ENCODE measurements around the gene FAM50B. TPM values are rescaled to one million over a fixed set of nuclear protein-coding genes. Genes with fewer than 3 reads are reported as not detected.

FAM50B gene
- total RNA-seq, 1 donor from 2014 or later: 3.8 TPM

DNA sequence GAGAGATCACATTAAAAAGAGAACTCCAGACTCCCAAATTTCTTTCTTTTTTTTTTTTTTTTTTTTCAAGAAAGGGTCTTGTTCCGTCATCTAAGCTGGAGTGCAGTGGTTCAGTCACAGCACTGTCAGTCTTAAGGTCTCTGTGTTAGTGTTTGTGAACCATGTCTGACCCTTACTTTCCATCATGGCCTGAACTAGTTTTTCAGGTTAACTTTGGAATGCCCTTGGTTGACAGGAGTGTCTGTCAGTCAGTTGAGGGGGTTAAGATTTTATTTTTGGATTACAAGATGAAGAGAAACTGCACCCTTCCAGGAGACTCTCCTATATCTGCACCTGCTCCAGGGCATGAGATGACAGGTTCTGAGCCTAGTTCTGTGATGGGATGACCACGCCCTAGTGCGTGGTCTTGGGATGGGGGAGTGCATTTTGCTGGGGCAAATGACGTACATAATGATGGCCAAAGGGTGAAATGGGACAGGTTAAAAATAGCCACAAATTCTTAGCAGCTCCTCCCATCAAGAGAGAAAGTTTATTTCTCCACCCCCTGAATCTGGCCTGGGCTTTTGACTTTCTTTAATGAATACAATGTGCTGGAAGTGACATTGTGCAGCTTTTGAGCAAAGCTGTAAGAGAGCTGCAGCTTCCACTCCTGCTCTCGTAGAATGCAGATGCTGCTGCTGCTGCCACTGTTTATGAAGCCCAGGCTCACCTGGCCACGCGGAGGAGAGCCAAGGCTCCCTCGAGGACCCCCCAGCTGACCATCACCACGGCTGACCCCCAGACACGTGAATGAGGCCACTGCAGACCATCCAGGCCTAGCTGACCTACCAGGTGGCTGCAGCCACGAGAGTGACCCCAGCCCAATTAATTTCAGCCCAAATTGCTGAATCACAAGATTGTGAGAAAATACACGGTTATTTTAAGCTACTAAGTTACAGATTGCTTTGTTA, 29.7 kb upstream of the FAM50B start:
- H3K9me3 Mint-ChIP-seq (ENCODE audit: unreplicated experiment): no peaks in the 10 kb centered on the region
- no peaks in the 10 kb centered on the region for H3K27me3 Mint-ChIP-seq (ENCODE audit: unreplicated experiment)
- no peak overlapping the region for H3K4me3 Mint-ChIP-seq (ENCODE audit: unreplicated experiment)
- H3K27ac Mint-ChIP-seq (ENCODE audit: unreplicated experiment): no peak overlapping the region
- peaks cover 10% of the 10 kb centered on the region for H3K4me1 Mint-ChIP-seq (ENCODE audit: unreplicated experiment)
- no peaks in the 10 kb centered on the region for H3K36me3 Mint-ChIP-seq (ENCODE audit: low read depth, unreplicated experiment)
- TF ChIP-seq, protein P1, sequence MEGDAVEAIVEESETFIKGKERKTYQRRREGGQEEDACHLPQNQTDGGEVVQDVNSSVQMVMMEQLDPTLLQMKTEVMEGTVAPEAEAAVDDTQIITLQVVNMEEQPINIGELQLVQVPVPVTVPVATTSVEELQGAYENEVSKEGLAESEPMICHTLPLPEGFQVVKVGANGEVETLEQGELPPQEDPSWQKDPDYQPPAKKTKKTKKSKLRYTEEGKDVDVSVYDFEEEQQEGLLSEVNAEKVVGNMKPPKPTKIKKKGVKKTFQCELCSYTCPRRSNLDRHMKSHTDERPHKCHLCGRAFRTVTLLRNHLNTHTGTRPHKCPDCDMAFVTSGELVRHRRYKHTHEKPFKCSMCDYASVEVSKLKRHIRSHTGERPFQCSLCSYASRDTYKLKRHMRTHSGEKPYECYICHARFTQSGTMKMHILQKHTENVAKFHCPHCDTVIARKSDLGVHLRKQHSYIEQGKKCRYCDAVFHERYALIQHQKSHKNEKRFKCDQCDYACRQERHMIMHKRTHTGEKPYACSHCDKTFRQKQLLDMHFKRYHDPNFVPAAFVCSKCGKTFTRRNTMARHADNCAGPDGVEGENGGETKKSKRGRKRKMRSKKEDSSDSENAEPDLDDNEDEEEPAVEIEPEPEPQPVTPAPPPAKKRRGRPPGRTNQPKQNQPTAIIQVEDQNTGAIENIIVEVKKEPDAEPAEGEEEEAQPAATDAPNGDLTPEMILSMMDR (IDR thresholded peaks at IDR 0.05; ENCODE audit: unreplicated experiment): no peak
- no peak for DNase-seq (ENCODE audit: low spot score)

- Mint-ChIP-seq H3K4me3 (ENCODE audit: unreplicated experiment) (no peak overlapping the region), H3K36me3 (ENCODE audit: low read depth, unreplicated experiment) (no peaks in the 10 kb centered on the region), H3K27ac (ENCODE audit: unreplicated experiment) (no peak overlapping the region), H3K4me1 (ENCODE audit: unreplicated experiment) (peaks cover 14% of the 10 kb centered on the region), H3K9me3 (ENCODE audit: unreplicated experiment) (no peaks in the 10 kb centered on the region), H3K27me3 (ENCODE audit: unreplicated experiment) (peaks cover 5% of the 10 kb centered on the region)
- DNase-seq (ENCODE audit: low spot score): no peak
- TF ChIP-seq, protein P1 (IDR thresholded peaks at IDR 0.05; ENCODE audit: unreplicated experiment): no peak
Measured at GRCh38 chr6:3820563-3820962, 28.6 kb upstream of the FAM50B start.

DNA sequence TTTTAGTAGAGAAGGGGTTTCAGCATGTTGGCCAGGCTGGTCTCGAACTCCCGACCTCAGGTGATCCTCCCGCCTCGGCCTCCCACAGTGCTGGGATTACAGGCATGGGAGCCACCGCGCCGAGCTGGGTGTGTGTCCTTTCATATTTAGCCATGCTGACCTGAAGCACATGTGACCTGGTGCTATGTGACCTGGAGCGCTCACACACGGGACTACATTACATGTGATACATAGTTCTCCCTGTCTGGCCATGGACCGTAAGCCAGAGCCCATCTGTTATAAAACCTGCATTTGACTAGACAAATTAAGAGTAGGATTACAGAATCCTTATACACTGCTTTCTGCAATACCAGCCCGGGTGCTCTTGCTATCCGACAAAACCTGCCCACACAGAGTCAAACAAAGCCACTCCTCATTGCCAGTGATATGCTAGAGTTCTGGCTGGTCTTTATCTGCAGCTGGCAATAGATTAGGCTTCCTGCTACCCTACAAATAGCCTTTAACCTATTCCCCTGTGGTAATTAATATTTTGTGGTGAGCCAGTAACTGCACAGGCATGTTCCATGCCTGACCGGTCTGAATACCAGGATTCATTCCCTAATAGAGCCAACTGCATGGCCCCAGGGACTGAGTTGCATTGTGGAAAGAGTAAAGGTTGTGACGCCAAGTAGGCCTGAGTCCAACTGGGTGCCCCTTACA, 26.3 kb upstream of the FAM50B start:
- DNase-seq (ENCODE audit: low spot score): no peak
- peaks cover 5% of the 10 kb centered on the region for H3K27me3 Mint-ChIP-seq (ENCODE audit: unreplicated experiment)
- TF ChIP-seq, protein P1 (IDR thresholded peaks at IDR 0.05; ENCODE audit: unreplicated experiment): no peak
- peak overlapping the region; percentile 24 for H3K27ac Mint-ChIP-seq (ENCODE audit: unreplicated experiment)
- H3K4me1 Mint-ChIP-seq (ENCODE audit: unreplicated experiment): peaks cover 30% of the 10 kb centered on the region
- no peak overlapping the region for H3K4me3 Mint-ChIP-seq (ENCODE audit: unreplicated experiment)
- H3K36me3 Mint-ChIP-seq (ENCODE audit: low read depth, unreplicated experiment): no peaks in the 10 kb centered on the region
- H3K9me3 Mint-ChIP-seq (ENCODE audit: unreplicated experiment): no peaks in the 10 kb centered on the region

GRCh38 chr6:3823671-3824070, 25.5 kb upstream of the FAM50B start:
- Mint-ChIP-seq H3K36me3 (ENCODE audit: low read depth, unreplicated experiment) (no peaks in the 10 kb centered on the region), H3K4me3 (ENCODE audit: unreplicated experiment) (no peak overlapping the region), H3K27ac (ENCODE audit: unreplicated experiment) (no peak overlapping the region), H3K4me1 (ENCODE audit: unreplicated experiment) (peaks cover 30% of the 10 kb centered on the region), H3K9me3 (ENCODE audit: unreplicated experiment) (no peaks in the 10 kb centered on the region), H3K27me3 (ENCODE audit: unreplicated experiment) (peaks cover 5% of the 10 kb centered on the region)
- TF ChIP-seq, protein P1 (IDR thresholded peaks at IDR 0.05; ENCODE audit: unreplicated experiment): no peak
- DNase-seq (ENCODE audit: low spot score): no peak

Data from endothelial cell (in vitro differentiated cells).